GM12875 (cell line): ENCODE measurements around the gene NOTUM.
A peak's percentile ranks its signal among the peaks of the same experiment; 100 is the strongest.

Experiments
- H3K4me3 ChIP-seq: one replicate; pipeline ENCODE4 v1.5.1; 2011; ENCODE audit warnings: low read depth, low read length, control low read depth
- CTCF ChIP-seq: IDR thresholded peaks from 2 replicates; pipeline ENCODE4 v1.5.1; 2011; ENCODE audit warnings: low read depth, mild to moderate bottlenecking, control low read depth, inconsistent platforms, low read length, moderate library complexity, borderline replicate concordance; ENCODE audit not compliant: insufficient read depth

Gene NOTUM

GRCh38 chr17:81926451-81927151 lies 34.4 kb downstream of the NOTUM start:
- no peak for TF ChIP-seq CTCF
- peak overlapping the region; percentile 84 for H3K4me3 ChIP-seq

GRCh38 chr17:81925860-81926450 lies 35.0 kb downstream of the NOTUM start:
- TF ChIP-seq CTCF: no peak
- H3K4me3 ChIP-seq: peak overlapping the region; percentile 84

GRCh38 chr17:81924557-81925532 lies 36.1 kb downstream of the NOTUM start:
- H3K4me3 ChIP-seq: no peak overlapping the region
- TF ChIP-seq CTCF: no peak

- no peak overlapping the region for H3K4me3 ChIP-seq
- no peak for TF ChIP-seq CTCF
Observed at GRCh38 chr17:81923302-81924260, 37.4 kb downstream of the NOTUM start.

- TF ChIP-seq CTCF: no peak
- H3K4me3 ChIP-seq: no peak overlapping the region
Observed at GRCh38 chr17:81922566-81923301, 38.3 kb downstream of the NOTUM start.
